Measurements from ENCODE around the gene FKBP1A. TPM values are rescaled to one million over a fixed set of nuclear protein-coding genes. Genes with fewer than 3 reads are reported as not detected.

FKBP1A gene
- total RNA-seq, 1 experiment from 2014 or later, result 166 TPM

DNA sequence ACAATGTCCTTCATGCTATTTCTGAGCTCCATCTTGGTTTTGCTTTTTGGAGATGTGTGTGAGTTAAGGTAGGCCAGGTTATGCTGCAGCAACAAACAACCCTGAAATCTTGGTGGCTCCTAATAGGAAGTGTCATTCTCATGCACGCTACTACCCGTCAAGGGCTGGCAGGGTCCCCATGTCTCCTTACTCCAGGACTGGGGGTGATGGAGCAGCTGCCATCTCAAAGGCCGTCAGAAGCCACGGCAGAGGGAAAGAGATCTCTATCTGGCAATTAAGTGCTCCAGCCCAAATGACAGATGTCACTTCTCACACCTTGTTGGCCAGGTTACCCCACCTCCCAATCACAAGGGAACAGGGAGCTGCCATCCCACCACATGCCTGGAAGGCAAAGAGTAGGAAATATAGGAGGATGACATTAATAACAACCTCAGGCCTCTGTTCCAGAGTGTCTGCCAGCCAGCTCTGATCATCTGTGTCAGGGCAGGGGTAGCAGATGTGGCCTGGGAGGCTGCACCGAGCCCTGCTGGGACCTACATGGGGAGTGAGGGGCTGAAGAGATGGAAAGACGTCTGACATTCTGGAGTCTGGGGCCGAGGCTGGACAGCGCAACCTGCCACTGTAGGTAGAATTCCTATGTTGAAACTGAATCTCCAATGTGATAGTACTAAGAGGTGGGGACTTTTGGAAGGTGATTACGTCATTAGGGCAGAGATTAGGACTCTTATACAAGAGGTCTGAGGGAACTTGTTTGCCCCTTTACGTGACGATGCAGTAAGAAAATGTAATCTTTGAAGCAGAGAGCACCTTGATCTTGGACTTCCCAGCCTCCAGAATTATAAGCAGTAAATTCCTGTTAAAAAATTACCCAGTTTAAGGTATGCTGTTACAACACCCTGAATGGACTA lies 59.1 kb downstream of the FKBP1A start:
- no TSS peak for BruUV-seq (replicated peaks)

DNA sequence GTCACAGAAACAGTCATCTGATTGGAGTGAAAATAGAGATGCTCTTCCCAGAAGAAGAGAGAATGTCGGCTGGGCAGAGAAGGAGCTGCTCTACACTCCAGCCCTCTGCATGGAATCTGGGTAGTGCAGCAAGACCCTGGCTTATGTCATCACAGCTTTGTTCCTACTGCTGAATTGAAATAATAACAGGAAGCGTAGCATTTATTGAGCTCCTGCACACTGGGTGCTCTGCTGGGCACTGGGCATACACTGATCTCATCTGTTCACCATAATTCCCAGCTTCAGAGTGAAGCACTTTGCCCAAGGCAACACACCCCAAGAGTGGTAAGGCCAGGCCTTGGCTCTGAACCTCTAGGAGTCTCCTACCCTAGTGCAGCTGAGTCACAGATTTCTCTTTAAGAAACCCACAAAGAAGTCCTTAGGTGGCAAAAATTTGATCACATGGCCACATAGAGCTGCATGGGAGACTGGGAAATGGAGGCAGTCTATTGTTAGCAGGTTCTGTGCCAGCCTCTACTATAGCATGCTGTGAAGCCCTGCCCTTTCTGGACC lies 60.0 kb downstream of the FKBP1A start:
- CTCF ChIA-PET, result interaction anchor here (0.7 kb wide), 1 partner anchor 849 kb away, joined by 6 read pairs; no protein-coding TSS in a partner anchor
- no TSS peak for BruUV-seq (replicated peaks)
- Mint-ChIP-seq H3K36me3 (ENCODE audit: insufficient read depth, unreplicated experiment) (peaks cover 28% of the 10 kb centered on the region), H3K4me3 (ENCODE audit: low read depth, unreplicated experiment) (no peak overlapping the region), H3K27me3 (ENCODE audit: unreplicated experiment) (no peaks in the 10 kb centered on the region), H3K9me3 (ENCODE audit: low read depth, unreplicated experiment) (no peaks in the 10 kb centered on the region), H3K27ac (ENCODE audit: unreplicated experiment) (no peak overlapping the region), H3K4me1 (ENCODE audit: low read depth, unreplicated experiment) (peaks cover 26% of the 10 kb centered on the region)
- no peak for TF ChIP-seq CTCF (IDR thresholded peaks at IDR 0.05; ENCODE audit: unreplicated experiment)
- no peak for DNase-seq
- intact Hi-C loops (cut with micrococcal nuclease; ENCODE audit: unreplicated experiment), result no loop called here

More for the DNA sequence above, 59.1 kb downstream of the FKBP1A start:
- no peaks in the 10 kb centered on the region for H3K9me3 Mint-ChIP-seq (ENCODE audit: low read depth, unreplicated experiment)
- H3K4me1 Mint-ChIP-seq (ENCODE audit: low read depth, unreplicated experiment), result peaks cover 26% of the 10 kb centered on the region
- CTCF ChIA-PET, result no interaction called here
- H3K27me3 Mint-ChIP-seq (ENCODE audit: unreplicated experiment), result no peaks in the 10 kb centered on the region
- H3K27ac Mint-ChIP-seq (ENCODE audit: unreplicated experiment), result no peak overlapping the region
- no peak for TF ChIP-seq CTCF (IDR thresholded peaks at IDR 0.05; ENCODE audit: unreplicated experiment)
- peaks cover 24% of the 10 kb centered on the region for H3K36me3 Mint-ChIP-seq (ENCODE audit: insufficient read depth, unreplicated experiment)
- H3K4me3 Mint-ChIP-seq (ENCODE audit: low read depth, unreplicated experiment), result no peak overlapping the region
- intact Hi-C loops (cut with micrococcal nuclease; ENCODE audit: unreplicated experiment), result no loop called here
- DNase-seq, result no peak

- Mint-ChIP-seq H3K4me3 (ENCODE audit: low read depth, unreplicated experiment) (no peak overlapping the region), H3K27ac (ENCODE audit: unreplicated experiment) (no peak overlapping the region), H3K4me1 (ENCODE audit: low read depth, unreplicated experiment) (peaks cover 26% of the 10 kb centered on the region), H3K36me3 (ENCODE audit: insufficient read depth, unreplicated experiment) (peaks cover 29% of the 10 kb centered on the region), H3K27me3 (ENCODE audit: unreplicated experiment) (no peaks in the 10 kb centered on the region), H3K9me3 (ENCODE audit: low read depth, unreplicated experiment) (no peaks in the 10 kb centered on the region)
- no TSS peak for BruUV-seq (replicated peaks)
- CTCF ChIA-PET, result interaction anchor here (0.7 kb wide), 1 partner anchor 848 kb away, joined by 6 read pairs; no protein-coding TSS in a partner anchor
- DNase-seq, result no peak
- TF ChIP-seq CTCF (IDR thresholded peaks at IDR 0.05; ENCODE audit: unreplicated experiment), result no peak
- intact Hi-C loops (cut with micrococcal nuclease; ENCODE audit: unreplicated experiment), result no loop called here
These were observed 60.9 kb downstream of the FKBP1A start for GRCh38 chr20:1331801-1332453.

DNA sequence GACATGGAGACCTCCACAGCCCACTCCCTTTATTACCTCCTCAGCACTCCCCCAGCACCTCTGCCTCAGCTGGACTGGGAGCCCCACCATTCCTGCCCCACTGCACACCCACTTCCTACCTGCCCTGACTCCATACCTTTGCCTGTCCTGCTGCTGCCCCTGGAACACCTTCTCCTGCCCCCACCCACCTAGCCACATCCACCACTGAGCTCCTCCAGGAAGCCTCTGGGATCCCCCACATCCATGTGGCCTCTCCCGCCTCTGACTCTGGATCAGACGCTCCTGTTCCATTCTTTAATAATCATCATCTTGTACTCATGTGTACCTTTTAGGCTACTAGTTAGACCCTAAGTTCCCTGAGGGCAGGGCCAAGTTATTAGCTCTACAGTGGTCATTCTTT lies 61.8 kb downstream of the FKBP1A start:
- CTCF ChIA-PET, result no interaction called here
- no peak overlapping the region for H3K4me3 Mint-ChIP-seq (ENCODE audit: low read depth, unreplicated experiment)
- no peaks in the 10 kb centered on the region for H3K27me3 Mint-ChIP-seq (ENCODE audit: unreplicated experiment)
- H3K36me3 Mint-ChIP-seq (ENCODE audit: insufficient read depth, unreplicated experiment), result peaks cover 29% of the 10 kb centered on the region
- TF ChIP-seq CTCF (IDR thresholded peaks at IDR 0.05; ENCODE audit: unreplicated experiment), result no peak
- peaks cover 26% of the 10 kb centered on the region for H3K4me1 Mint-ChIP-seq (ENCODE audit: low read depth, unreplicated experiment)
- no TSS peak for BruUV-seq (replicated peaks)
- no peaks in the 10 kb centered on the region for H3K9me3 Mint-ChIP-seq (ENCODE audit: low read depth, unreplicated experiment)
- intact Hi-C loops (cut with micrococcal nuclease; ENCODE audit: unreplicated experiment), result no loop called here
- no peak overlapping the region for H3K27ac Mint-ChIP-seq (ENCODE audit: unreplicated experiment)
- DNase-seq, result no peak

Data from Calu3 (cell line).